SK-N-SH (cell line): Measurements from ENCODE around the gene PMF1.

Experiments
- CTCF ChIP-seq: fragments of 200-600 bp; sonication (generic); IDR thresholded peaks from 2 replicates; pipeline ENCODE4 v1.6.1; 2017; ENCODE audit warnings: antibody characterized with exemption, mild to moderate bottlenecking, moderate library complexity
- ELF1 ChIP-seq: IDR thresholded peaks from 2 replicates; pipeline ENCODE4 v1.4.0; 2012
- JUND ChIP-seq: IDR thresholded peaks from 2 replicates; pipeline ENCODE4 v1.4.0; 2012
- MXI1 ChIP-seq: IDR thresholded peaks from 2 replicates; pipeline ENCODE4 v1.6.1; 2012; ENCODE audit warnings: mild to moderate bottlenecking, low read depth, low read length, improper control_type of control experiment
- NRF1 ChIP-seq: IDR thresholded peaks from 2 replicates; pipeline ENCODE4 v1.6.1; 2012; ENCODE audit warnings: low read depth, mild to moderate bottlenecking, low read length
- RFX5 ChIP-seq: IDR thresholded peaks from 2 replicates; pipeline ENCODE4 v1.6.1; 2012; ENCODE audit warnings: mild to moderate bottlenecking, improper control_type of control experiment, low read length
- USF1 ChIP-seq: IDR thresholded peaks from 2 replicates; pipeline ENCODE4 v1.4.0; 2012; ENCODE audit warnings: low read depth, borderline replicate concordance
- YY1 ChIP-seq: IDR thresholded peaks from 2 replicates; pipeline ENCODE4 v1.4.0; 2012; ENCODE audit warnings: low read depth, mild to moderate bottlenecking
- TF ChIP-seq, protein P1 (sequence below): IDR thresholded peaks from 2 replicates; pipeline ENCODE4 v1.6.1; 2012; ENCODE audit warnings: mild to moderate bottlenecking, low read depth, low read length, moderate library complexity

DNA sequence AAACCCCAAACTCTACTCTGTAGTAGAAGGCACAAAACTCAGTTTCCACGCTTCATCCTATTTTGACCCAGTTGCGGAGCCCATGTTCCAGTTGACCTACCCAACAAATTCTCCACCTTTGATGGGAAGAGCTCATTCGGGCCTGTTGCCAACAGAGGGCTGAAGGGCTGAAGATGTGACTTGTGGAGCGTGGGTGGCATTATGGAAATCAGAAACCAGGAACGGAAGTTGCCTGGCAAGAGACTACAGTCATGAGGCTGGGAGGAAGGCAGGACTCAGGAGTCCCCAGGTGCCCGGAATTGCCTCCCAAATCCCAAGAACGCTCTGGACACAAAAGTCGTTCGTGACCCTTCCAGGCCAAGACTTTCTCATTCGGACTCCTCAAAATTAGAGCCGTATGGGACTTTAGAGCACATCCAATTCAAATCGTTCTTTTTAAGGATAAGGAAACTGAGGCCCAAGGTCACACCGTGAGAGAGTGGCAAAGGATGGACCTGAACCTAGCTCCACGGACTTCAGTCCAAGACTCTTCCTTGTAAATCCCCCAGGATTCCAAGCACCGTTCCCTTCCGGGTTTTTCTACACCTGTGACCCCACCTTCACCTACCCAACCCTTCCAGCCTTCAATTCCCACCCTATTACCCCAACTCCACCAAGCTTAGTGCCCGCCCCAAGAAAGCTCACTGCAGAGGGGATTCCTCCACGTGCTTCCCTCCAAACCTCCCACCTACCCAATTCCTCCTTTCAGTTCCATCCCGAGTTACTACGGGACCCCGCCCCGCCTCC, 69.1 kb downstream of the PMF1 start:
- TF ChIP-seq YY1 (no peak), CTCF (no peak), JUND (no peak), ELF1 (no peak), RFX5 (no peak), MXI1 (no peak; the same call in 1 of the 2 replicates), USF1 (no peak), NRF1 (no peak)
- TF ChIP-seq, protein P1, sequence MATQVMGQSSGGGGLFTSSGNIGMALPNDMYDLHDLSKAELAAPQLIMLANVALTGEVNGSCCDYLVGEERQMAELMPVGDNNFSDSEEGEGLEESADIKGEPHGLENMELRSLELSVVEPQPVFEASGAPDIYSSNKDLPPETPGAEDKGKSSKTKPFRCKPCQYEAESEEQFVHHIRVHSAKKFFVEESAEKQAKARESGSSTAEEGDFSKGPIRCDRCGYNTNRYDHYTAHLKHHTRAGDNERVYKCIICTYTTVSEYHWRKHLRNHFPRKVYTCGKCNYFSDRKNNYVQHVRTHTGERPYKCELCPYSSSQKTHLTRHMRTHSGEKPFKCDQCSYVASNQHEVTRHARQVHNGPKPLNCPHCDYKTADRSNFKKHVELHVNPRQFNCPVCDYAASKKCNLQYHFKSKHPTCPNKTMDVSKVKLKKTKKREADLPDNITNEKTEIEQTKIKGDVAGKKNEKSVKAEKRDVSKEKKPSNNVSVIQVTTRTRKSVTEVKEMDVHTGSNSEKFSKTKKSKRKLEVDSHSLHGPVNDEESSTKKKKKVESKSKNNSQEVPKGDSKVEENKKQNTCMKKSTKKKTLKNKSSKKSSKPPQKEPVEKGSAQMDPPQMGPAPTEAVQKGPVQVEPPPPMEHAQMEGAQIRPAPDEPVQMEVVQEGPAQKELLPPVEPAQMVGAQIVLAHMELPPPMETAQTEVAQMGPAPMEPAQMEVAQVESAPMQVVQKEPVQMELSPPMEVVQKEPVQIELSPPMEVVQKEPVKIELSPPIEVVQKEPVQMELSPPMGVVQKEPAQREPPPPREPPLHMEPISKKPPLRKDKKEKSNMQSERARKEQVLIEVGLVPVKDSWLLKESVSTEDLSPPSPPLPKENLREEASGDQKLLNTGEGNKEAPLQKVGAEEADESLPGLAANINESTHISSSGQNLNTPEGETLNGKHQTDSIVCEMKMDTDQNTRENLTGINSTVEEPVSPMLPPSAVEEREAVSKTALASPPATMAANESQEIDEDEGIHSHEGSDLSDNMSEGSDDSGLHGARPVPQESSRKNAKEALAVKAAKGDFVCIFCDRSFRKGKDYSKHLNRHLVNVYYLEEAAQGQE = no peak
